ENCODE measurements around the gene CFAP46. TPM values are rescaled to one million over a fixed set of nuclear protein-coding genes. Genes with fewer than 3 reads are reported as not detected.

Gene CFAP46
- total RNA-seq, 6 experiments from 2014 or later: 0.31 to 1.4 (median 0.32) TPM; not detected in 1

- Mint-ChIP-seq H3K4me3 (no peak overlapping the region), H3K4me1 (ENCODE audit: low read depth) (no peaks in the 10 kb centered on the region), H3K9me3 (no peaks in the 10 kb centered on the region), H3K27me3 (ENCODE audit: insufficient read depth) (peaks cover 4% of the 10 kb centered on the region; the same call in 1 of the 2 replicates), H3K36me3 (ENCODE audit: low read depth) (peaks cover 33% of the 10 kb centered on the region), H3K27ac (no peak overlapping the region)
- TF ChIP-seq, protein P1, sequence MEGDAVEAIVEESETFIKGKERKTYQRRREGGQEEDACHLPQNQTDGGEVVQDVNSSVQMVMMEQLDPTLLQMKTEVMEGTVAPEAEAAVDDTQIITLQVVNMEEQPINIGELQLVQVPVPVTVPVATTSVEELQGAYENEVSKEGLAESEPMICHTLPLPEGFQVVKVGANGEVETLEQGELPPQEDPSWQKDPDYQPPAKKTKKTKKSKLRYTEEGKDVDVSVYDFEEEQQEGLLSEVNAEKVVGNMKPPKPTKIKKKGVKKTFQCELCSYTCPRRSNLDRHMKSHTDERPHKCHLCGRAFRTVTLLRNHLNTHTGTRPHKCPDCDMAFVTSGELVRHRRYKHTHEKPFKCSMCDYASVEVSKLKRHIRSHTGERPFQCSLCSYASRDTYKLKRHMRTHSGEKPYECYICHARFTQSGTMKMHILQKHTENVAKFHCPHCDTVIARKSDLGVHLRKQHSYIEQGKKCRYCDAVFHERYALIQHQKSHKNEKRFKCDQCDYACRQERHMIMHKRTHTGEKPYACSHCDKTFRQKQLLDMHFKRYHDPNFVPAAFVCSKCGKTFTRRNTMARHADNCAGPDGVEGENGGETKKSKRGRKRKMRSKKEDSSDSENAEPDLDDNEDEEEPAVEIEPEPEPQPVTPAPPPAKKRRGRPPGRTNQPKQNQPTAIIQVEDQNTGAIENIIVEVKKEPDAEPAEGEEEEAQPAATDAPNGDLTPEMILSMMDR (IDR thresholded peaks at IDR 0.05): no peak
- DNase-seq: no peak
These were observed 172.0 kb downstream of the CFAP46 start for GRCh38 chr10:132770061-132771021.

DNA sequence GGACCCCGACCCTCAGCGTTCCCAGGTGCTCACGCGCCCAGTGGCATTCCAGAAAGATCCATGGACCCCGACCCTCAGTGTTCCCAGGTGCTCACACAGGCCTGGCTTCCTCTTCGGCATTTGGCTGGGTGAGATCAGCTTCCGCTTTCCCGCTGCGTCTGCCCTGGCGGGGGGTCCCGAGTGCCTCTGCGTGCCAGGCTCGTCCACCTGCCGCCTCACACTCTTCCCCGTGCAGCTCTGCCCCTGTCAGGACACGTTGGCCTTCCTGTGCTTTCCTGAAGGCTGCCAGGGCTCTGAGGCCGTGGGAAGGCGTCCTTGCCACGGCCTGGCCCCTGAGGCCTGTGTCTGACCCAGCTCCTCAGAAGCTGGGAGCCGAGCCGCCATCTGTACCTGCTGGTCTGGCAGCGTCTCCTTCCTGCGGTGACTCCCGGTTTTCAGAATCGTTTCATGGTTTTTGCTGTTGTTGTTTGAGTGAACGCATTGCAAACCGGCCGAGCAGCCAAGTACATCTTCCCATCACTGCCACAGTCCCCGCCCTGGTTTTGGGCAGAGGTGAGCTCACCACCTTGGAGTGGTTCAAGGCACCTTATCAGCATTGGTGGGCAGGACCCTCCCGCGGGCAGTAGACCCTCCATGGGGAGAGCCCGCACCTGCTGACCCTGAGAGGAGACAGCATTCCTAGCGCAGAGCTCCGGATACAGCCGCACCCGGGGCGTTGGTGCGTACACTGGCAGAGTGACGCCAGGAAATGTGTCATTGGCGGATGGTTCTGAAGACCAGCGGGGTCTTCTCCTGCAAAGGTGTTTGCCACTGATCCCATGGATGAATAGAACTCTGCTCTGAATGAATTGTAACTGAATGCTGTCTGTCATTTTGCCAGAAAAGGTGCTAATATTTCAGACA, 173.8 kb downstream of the CFAP46 start:
- H3K27ac Mint-ChIP-seq: no peak overlapping the region
- peaks cover 33% of the 10 kb centered on the region for H3K36me3 Mint-ChIP-seq (ENCODE audit: low read depth)
- TF ChIP-seq, protein P1 (IDR thresholded peaks at IDR 0.05): no peak
- H3K27me3 Mint-ChIP-seq (ENCODE audit: insufficient read depth): peaks cover 4% of the 10 kb centered on the region; the same call in 1 of the 2 replicates
- no peak overlapping the region for H3K4me3 Mint-ChIP-seq
- no peaks in the 10 kb centered on the region for H3K9me3 Mint-ChIP-seq
- H3K4me1 Mint-ChIP-seq (ENCODE audit: low read depth): no peaks in the 10 kb centered on the region
- DNase-seq: no peak

- no peaks in the 10 kb centered on the region for H3K4me1 Mint-ChIP-seq (ENCODE audit: low read depth)
- H3K4me3 Mint-ChIP-seq: no peak overlapping the region
- no peaks in the 10 kb centered on the region for H3K9me3 Mint-ChIP-seq
- peaks cover 6% of the 10 kb centered on the region for H3K27me3 Mint-ChIP-seq (ENCODE audit: insufficient read depth)
- no peak overlapping the region for H3K27ac Mint-ChIP-seq
- DNase-seq: no peak
- peaks cover 45% of the 10 kb centered on the region for H3K36me3 Mint-ChIP-seq (ENCODE audit: low read depth)
- TF ChIP-seq, protein P1 (IDR thresholded peaks at IDR 0.05): no peak
These were observed 176.1 kb downstream of the CFAP46 start for GRCh38 chr10:132766291-132766690.

DNA sequence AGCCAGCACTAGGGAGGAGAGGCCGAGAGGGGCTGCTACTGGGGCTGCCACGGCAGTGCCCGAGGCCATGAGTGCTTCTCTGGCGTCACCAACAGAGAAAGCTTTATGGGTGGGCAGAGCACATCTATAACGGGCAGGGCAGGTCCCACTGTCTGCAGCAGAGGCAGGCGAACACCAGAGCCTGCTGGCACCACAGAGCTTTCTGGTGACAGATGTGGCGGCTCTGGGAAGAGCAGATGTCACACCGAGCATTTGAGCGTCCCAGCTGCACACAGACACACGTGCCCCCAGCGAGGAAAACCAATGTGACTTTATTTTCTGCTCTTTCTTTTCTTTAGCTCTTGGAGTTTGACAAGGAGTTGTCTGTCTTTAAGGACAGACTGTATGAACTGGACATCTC, 176.9 kb downstream of the CFAP46 start:
- Mint-ChIP-seq H3K27ac (no peak overlapping the region; the same call in 1 of the 2 replicates), H3K36me3 (ENCODE audit: low read depth) (peaks cover 37% of the 10 kb centered on the region), H3K4me1 (ENCODE audit: low read depth) (no peaks in the 10 kb centered on the region), H3K4me3 (no peak overlapping the region), H3K9me3 (no peaks in the 10 kb centered on the region), H3K27me3 (ENCODE audit: insufficient read depth) (peaks cover 9% of the 10 kb centered on the region)
- DNase-seq: no peak
- TF ChIP-seq, protein P1 (IDR thresholded peaks at IDR 0.05): no peak

GRCh38 chr10:132764108-132764507, 178.3 kb downstream of the CFAP46 start:
- no peak overlapping the region for H3K27ac Mint-ChIP-seq
- H3K9me3 Mint-ChIP-seq: no peaks in the 10 kb centered on the region
- TF ChIP-seq, protein P1 (IDR thresholded peaks at IDR 0.05): no peak
- peaks cover 31% of the 10 kb centered on the region for H3K36me3 Mint-ChIP-seq (ENCODE audit: low read depth)
- no peak overlapping the region; the same call in 1 of the 2 replicates for H3K4me3 Mint-ChIP-seq
- H3K4me1 Mint-ChIP-seq (ENCODE audit: low read depth): no peaks in the 10 kb centered on the region
- no peak for DNase-seq
- peaks cover 10% of the 10 kb centered on the region for H3K27me3 Mint-ChIP-seq (ENCODE audit: insufficient read depth)

Data from HFFc6 (cell line).